Adrenal gland (tissue), 5 donors: ENCODE data around the gene NDUFS6.

Experiments
- CTCF ChIP-seq, 6 experiments: fragments of 450-650 bp in 4 of 6; fragments of 200-600 bp in 2 of 6; sonication (generic) in 1 of 6; IDR thresholded peaks; 1 replicate in 5 of 6; 2 replicates in 1 of 6; pipeline versions ENCODE4 v1.5.1 to v1.8.0; 2016 to 2021; ENCODE audit warnings: antibody characterized with exemption in 6 of 6, mild to moderate bottlenecking in 2 of 6, moderate library complexity in 1 of 6
- POLR2A ChIP-seq, 2 donors: fragments of 450-650 bp; IDR thresholded peaks; one replicate each; pipeline ENCODE4 v1.6.1; 2017; ENCODE audit warnings: antibody characterized with exemption in 2 of 2, mild to moderate bottlenecking in 2 of 2, moderate library complexity in 1 of 2
- donor health status: DM: no; HTN: no; CAD: no.

- no peak for TF ChIP-seq CTCF (IDR thresholded peaks at IDR 0.05)
- no peak for TF ChIP-seq POLR2A (IDR thresholded peaks at IDR 0.05)
Observed at GRCh38 chr5:1815071-1815786, 14.0 kb downstream of the NDUFS6 start.
